ENCODE measurements around the gene TMEM168. TPM values are rescaled to one million over a fixed set of nuclear protein-coding genes. Genes with fewer than 3 reads are reported as not detected.

TMEM168 gene
- polyA plus RNA-seq, 1 donor (not counting 4 experiments of a cell fraction or from before 2014, with no cell fraction given): 32.8 TPM

DNA sequence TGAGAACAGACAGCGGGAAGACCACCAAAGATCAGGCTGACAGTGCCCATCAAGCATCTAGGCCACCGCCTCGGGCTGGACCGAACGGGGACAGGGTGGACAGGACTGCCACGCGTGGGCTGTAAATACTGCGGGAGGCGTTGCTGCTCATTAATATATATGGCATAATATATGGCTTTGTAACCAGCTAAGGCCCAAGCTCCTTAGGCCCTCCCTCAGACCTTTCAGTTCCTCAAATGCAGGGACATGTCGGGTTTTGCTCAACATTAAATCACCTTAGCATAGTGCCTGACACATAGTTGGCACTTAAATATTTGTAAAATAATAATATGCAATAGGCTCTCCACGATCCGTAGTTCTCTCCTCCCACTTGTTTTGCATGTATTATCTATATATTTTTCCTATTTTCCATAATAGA is 402 bp upstream of the TMEM168 start:
- dilution Hi-C loops (cut with MboI; ENCODE audit: extremely low pct_ligation_motif_present, low sequenced_read_pairs): no loop called here
- Histone ChIP-seq H4K20me1 (ENCODE audit: control insufficient read depth, extremely low read depth, insufficient read depth, low read length) (no peaks in the 10 kb centered on the region), H3K36me3 (ENCODE audit: control insufficient read depth in 2 of 2, extremely low read depth in 1 of 2, insufficient read depth in 2 of 2, low read length in 2 of 2) (peaks cover 0 to 1% of the 10 kb centered on the region in 2 experiments), H3K4me2 (ENCODE audit: control insufficient read depth, extremely low read depth, insufficient read depth, low read depth, low read length) (peak overlapping the region; percentile 99), H3K27ac (ENCODE audit: control insufficient read depth, insufficient read depth, low read length) (peak overlapping the region; percentile 89), H3K79me2 (ENCODE audit: control insufficient read depth, insufficient read depth, low read length) (peaks cover 28% of the 10 kb centered on the region), H3K9me1 (ENCODE audit: control insufficient read depth, extremely low read depth, insufficient read depth, low read length) (no peaks in the 10 kb centered on the region), H3K9me3 (ENCODE audit: control insufficient read depth, low read depth, low read length) (no peaks in the 10 kb centered on the region), H3K4me1 (ENCODE audit: control insufficient read depth, extremely low read depth, insufficient read depth, low read length) (peaks cover 24% of the 10 kb centered on the region), H3K9ac (ENCODE audit: control insufficient read depth, extremely low read depth, insufficient read depth, low read length) (peak overlapping the region; percentile 95), H3K4me3 (ENCODE audit: control insufficient read depth in 2 of 3, extremely low read depth in 1 of 3, insufficient read depth in 2 of 3, low read depth in 1 of 3, low read length in 3 of 3) (peak overlapping the region; percentile 66 to 94 (median 89)), H3K27me3 (ENCODE audit: control insufficient read depth, extremely low read depth, insufficient read depth, low read length) (no peaks in the 10 kb centered on the region), H2AFZ (ENCODE audit: control insufficient read depth, low read length) (peak overlapping the region; percentile 98)
- no peak for DNase-seq (ENCODE audit: low read depth, low spot score)
- FAIRE-seq: no peak
- no peak for TF ChIP-seq EZH2 (IDR thresholded peaks at IDR 0.05; ENCODE audit: low read length)
- TF ChIP-seq, protein P1, sequence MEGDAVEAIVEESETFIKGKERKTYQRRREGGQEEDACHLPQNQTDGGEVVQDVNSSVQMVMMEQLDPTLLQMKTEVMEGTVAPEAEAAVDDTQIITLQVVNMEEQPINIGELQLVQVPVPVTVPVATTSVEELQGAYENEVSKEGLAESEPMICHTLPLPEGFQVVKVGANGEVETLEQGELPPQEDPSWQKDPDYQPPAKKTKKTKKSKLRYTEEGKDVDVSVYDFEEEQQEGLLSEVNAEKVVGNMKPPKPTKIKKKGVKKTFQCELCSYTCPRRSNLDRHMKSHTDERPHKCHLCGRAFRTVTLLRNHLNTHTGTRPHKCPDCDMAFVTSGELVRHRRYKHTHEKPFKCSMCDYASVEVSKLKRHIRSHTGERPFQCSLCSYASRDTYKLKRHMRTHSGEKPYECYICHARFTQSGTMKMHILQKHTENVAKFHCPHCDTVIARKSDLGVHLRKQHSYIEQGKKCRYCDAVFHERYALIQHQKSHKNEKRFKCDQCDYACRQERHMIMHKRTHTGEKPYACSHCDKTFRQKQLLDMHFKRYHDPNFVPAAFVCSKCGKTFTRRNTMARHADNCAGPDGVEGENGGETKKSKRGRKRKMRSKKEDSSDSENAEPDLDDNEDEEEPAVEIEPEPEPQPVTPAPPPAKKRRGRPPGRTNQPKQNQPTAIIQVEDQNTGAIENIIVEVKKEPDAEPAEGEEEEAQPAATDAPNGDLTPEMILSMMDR (optimal IDR thresholded peaks at IDR 0.05 in 1 of 3, IDR thresholded peaks at IDR 0.05 in 1 of 3, conservative IDR thresholded peaks at IDR 0.05 in 1 of 3; ENCODE audit: extremely low read depth in 1 of 3, insufficient read depth in 2 of 3, low read length in 3 of 3): no peak

DNA sequence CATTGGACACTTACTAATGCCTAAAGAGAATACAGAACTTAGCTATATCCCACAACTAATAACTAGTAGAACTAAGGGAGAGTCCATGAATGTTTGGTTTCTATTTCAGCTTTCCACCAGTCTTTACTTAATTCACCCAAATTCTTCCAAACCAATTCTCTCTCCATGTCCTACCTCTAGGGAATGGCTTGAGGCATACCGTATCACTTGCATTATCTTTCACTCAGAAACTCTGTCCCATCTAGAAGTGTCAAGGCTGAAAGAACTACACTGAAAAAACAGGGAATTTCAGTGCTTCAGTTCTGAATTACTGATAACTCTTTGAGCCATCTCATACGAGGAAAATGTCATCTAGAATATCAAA is 758 bp downstream of the TMEM168 start:
- H2AFZ ChIP-seq (ENCODE audit: control insufficient read depth, low read length): peak overlapping the region; percentile 100
- dilution Hi-C loops (cut with MboI; ENCODE audit: extremely low pct_ligation_motif_present, low sequenced_read_pairs): no loop called here
- H3K9me3 ChIP-seq (ENCODE audit: control insufficient read depth, low read depth, low read length): no peaks in the 10 kb centered on the region
- no peaks in the 10 kb centered on the region for H4K20me1 ChIP-seq (ENCODE audit: control insufficient read depth, extremely low read depth, insufficient read depth, low read length)
- TF ChIP-seq, protein P1 (optimal IDR thresholded peaks at IDR 0.05 in 1 of 3, IDR thresholded peaks at IDR 0.05 in 1 of 3, conservative IDR thresholded peaks at IDR 0.05 in 1 of 3; ENCODE audit: extremely low read depth in 1 of 3, insufficient read depth in 2 of 3, low read length in 3 of 3): no peak
- no peak for TF ChIP-seq EZH2 (IDR thresholded peaks at IDR 0.05; ENCODE audit: low read length)
- H3K4me3 ChIP-seq (ENCODE audit: control insufficient read depth in 2 of 3, extremely low read depth in 1 of 3, insufficient read depth in 2 of 3, low read depth in 1 of 3, low read length in 3 of 3): peak overlapping the region; percentile 66 to 94 (median 89)
- peaks cover 0 to 1% of the 10 kb centered on the region in 2 experiments for H3K36me3 ChIP-seq (ENCODE audit: control insufficient read depth in 2 of 2, extremely low read depth in 1 of 2, insufficient read depth in 2 of 2, low read length in 2 of 2)
- DNase-seq (ENCODE audit: low read depth, low spot score): no peak
- peak overlapping the region; percentile 95 for H3K9ac ChIP-seq (ENCODE audit: control insufficient read depth, extremely low read depth, insufficient read depth, low read length)
- H3K27ac ChIP-seq (ENCODE audit: control insufficient read depth, insufficient read depth, low read length): peak overlapping the region; percentile 89
- peak overlapping the region; percentile 99 for H3K4me2 ChIP-seq (ENCODE audit: control insufficient read depth, extremely low read depth, insufficient read depth, low read depth, low read length)
- H3K27me3 ChIP-seq (ENCODE audit: control insufficient read depth, extremely low read depth, insufficient read depth, low read length): no peaks in the 10 kb centered on the region
- peaks cover 33% of the 10 kb centered on the region for H3K79me2 ChIP-seq (ENCODE audit: control insufficient read depth, insufficient read depth, low read length)
- H3K4me1 ChIP-seq (ENCODE audit: control insufficient read depth, extremely low read depth, insufficient read depth, low read length): peaks cover 24% of the 10 kb centered on the region
- H3K9me1 ChIP-seq (ENCODE audit: control insufficient read depth, extremely low read depth, insufficient read depth, low read length): no peaks in the 10 kb centered on the region
- FAIRE-seq: no peak
